ENCODE results near the gene NAALADL2.
"Not testable (repeated sequence)": the region's sequence is repeated elsewhere in the genome, so short reads cannot be mapped to it uniquely, and the experiment has no call there.

GRCh38 chr3:175087128-175087527 lies 228.0 kb downstream of the NAALADL2 start:
- TF ChIP-seq, protein P1, sequence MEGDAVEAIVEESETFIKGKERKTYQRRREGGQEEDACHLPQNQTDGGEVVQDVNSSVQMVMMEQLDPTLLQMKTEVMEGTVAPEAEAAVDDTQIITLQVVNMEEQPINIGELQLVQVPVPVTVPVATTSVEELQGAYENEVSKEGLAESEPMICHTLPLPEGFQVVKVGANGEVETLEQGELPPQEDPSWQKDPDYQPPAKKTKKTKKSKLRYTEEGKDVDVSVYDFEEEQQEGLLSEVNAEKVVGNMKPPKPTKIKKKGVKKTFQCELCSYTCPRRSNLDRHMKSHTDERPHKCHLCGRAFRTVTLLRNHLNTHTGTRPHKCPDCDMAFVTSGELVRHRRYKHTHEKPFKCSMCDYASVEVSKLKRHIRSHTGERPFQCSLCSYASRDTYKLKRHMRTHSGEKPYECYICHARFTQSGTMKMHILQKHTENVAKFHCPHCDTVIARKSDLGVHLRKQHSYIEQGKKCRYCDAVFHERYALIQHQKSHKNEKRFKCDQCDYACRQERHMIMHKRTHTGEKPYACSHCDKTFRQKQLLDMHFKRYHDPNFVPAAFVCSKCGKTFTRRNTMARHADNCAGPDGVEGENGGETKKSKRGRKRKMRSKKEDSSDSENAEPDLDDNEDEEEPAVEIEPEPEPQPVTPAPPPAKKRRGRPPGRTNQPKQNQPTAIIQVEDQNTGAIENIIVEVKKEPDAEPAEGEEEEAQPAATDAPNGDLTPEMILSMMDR (IDR thresholded peaks at IDR 0.05): not testable (repeated sequence)
- not testable (repeated sequence) for TF ChIP-seq POLR2A (IDR thresholded peaks at IDR 0.05); POLR2AphosphoS5 (IDR thresholded peaks at IDR 0.05; ENCODE audit: insufficient read depth in 1 of 2, low read depth in 1 of 2)

All from vagina (tissue), 2 donors.